GM19397 (cell line): ENCODE data around the gene ALPK3.

Experiments
- ATAC-seq: cut with Tn5 transposase; IDR thresholded peaks from one replicate; pipeline ENCODE4 v1.9.1; 2021; ENCODE audit warnings: mild to moderate bottlenecking, moderate library complexity; ENCODE audit not compliant: unreplicated experiment

Gene ALPK3

DNA sequence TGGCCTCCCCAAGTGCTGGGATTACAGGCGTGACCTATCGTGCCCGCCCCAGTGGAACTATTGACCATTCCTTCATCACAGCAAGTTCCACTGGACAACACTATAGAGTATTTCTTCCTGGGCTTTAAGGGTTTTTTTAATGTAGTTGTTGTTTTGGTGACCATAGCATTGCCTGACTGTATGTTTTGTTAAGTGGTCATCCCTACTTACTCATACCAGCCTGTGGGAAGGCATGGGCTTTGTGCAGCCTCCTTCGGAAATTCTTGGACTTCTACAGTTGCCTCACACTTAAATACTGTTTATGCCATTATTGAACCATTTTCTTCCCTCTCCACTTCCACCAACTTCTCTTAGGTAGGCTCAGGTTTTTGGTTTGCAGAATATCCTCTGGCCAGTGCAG, 19.9 kb upstream of the ALPK3 start:
- no peak for ATAC-seq

DNA sequence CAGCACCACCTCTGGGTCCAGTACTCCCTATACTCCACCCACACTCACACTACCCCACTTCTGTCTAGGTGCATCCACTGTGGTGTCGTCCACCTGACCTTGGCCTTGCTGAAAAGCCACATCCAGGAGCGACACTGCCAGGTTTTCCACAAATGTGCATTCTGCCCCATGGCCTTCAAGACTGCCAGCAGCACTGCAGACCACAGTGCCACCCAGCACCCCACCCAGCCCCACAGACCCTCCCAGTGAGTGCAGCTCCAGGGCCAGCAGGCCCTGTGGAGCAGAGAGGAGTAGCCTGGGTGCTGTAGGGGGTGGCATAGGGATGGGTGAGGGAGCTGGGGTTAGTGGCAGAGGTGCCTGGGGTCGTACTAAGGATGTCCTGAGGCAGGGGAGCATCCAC, 19.4 kb upstream of the ALPK3 start:
- ATAC-seq, result no peak

DNA sequence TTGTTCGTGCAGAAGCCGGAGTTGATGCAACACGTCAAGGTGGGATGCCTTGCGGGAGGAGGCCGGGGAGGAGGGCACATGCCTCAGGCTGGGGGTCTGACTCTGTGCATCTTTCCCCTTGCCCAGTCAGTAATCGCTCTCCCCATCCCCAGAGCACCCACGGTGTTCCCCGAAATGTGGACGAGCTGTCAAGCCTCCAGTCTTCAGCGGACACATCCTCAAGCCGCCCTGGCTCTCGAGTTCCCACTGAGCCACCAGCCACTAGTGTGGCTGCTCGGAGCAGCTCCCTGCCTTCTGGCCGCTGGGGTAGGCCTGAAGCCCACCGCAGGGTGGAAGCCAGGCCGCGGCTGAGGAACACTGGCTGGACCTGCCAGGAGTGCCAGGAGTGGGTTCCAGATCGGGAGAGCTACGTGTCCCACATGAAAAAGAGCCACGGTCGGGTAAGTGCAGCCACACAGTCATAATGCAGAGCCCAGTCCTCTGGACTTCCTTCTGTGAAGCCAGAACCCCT, 18.7 kb upstream of the ALPK3 start:
- ATAC-seq, result no peak

DNA sequence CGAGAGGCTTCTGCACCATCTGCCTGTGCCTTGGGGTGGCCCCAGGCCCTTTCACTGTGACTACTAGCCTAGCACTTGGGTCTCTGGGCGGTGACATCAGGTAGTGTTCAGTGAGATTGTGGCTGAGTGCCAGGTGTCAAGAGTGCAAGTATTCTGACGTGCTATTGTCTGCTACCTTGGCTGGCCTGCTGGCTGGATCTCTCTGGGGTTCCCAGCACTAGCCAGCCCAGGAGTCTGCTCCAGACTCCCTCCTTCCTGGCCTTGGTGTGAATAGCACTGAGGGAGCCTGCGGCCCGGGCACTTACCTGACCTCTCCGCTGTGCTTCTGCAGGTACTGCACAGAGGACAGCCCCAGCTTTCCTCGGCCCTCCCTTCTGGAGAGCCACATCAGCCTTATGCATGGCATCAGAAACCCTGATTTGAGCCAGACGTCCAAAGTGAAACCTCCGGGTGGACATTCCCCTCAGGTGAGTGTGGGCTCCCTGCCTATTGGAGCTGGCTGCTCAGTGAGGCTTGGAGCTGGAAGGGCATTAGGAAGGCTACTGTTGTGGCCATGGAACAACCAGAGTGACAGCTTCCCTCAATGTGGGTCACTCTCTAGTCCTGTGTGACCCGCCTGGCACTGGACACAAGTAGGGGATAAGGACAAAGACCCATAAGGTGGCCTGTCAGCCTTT, 17.5 kb upstream of the ALPK3 start:
- no peak for ATAC-seq

DNA sequence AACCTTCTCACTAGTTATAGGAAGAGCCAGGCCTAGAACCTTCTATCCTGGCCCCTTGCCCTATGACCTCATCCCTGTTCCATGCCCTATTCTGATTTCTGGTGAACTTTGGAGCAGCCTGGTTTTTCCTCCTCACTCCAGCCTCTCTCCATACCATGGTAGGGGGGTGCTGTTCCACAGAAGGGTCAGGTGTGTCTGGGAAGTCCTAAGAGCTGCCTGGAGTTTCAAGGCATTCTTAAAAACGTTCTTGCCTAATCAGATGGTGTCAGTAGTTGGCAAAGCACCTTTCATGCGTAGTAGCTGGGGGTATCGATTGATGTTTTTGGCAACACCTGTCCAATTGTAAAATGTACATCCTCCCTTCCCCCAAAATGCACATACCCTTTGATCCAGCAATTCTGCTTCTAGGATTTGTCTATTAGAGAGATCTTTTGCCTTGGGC, 16.8 kb upstream of the ALPK3 start:
- no peak for ATAC-seq

DNA sequence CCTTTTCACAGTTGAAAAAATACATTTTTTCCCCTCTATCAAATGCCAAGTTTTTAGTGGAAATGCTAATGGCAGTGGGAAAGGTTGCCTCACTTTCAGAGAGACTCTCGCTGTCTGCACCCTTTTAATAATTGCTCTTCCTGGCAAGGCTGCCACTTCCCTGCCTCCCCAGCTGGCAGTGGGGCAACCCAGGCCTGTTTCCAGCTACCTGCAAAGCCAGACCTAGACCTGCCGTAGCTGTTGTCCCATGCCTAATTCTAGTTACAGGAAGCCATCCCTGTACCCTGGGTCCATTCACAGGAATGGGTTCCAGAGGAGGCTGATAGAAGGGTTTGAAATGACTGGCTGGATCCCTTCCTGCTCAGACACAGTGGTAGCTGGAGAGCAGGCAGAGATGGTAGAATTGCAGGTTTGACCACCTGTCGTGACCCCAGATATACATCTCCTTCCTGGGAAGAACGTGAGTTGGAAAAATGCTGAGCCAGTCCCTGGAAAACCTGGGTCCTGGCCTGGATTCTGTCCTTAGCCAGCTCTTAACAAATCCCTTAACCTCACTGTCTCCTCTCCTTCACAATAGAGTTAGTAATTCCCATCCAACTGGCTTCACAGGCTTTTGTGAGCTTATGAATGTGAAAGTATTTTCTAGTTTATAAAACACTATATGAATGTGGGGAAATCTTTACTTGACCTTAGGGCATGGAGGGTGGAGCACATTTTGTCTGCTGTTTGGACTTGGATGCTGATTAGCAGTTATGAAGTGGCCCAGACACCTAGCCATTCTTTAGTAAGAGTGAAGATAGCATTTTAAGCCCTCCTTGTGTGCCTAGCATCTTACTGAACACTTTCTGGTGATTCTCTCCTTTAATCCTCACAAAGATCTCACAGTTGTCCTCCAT, 12.9 kb upstream of the ALPK3 start:
- no peak for ATAC-seq

DNA sequence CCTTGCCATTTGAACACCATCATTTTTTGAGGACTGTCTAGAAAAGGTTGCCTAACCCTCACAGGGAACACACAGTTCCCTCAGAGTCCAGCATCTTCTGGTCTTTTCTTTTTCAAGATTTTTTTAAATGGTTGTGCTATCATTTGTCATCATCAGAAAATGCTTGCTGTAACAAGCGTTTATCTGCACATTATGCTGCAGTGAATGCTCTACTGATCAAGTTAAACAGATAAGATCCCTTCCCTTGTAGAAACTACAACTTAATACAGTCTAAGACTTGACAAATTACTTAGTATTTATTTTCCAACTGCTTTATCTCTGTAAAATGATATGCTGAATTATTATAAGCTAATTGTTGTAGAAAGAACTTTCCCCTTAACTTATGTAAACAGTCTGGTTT, 11.9 kb upstream of the ALPK3 start:
- ATAC-seq, result no peak

DNA sequence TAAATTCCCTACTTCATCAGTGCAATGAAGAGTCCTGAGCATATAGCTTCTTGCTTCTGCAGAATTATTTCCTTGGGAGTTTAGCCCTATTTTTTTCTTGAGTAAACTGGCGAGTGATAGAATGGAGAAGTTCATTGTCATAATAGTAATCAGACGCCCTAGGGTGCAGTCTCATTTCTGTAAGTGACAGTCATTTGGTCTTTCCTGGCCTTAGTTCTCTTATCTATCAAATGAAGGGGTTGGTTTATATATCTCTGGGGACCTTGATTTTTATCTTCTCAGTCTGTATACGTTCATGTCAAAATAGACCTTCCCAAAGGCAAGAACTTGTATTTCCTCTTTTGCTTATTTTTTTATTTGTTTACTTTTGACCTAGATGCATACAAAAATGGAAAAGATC, 9.9 kb upstream of the ALPK3 start:
- ATAC-seq, result no peak

DNA sequence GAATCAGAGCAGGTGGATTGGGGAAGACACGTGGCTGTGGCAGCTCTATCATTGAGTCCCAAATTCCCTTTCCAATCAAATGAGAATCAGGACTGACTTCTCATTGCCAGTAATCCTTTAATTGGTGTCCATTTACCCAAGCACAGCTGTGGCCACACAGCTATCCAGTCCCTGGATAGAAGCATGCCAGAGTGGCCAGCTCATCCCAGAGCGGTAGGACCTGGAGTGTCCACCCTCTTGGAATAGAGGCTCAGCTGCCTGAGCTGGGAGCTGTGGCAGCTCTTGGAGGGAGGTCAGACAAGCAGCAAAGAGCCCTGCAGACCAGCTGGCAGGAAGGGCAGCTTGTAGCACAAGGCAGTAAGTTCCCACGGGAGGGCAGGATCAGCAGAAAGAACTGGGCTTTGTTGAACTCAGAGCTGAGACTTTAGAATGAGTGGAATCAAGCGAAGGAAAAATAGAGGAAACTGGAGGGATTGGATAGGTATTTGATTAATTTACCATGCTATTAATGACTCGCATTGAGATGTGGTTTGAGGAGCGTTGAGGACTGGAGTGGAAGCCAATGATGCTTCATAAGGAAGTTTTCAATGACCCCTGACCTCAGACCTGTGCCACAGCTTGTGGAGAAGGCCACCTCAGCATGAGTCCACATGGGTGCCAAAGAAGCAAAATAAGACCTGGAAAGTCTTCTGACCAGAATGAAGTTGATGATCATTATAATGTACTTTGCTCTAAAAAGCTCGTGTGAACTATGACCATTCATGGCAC, 6.9 kb upstream of the ALPK3 start:
- ATAC-seq, result no peak

DNA sequence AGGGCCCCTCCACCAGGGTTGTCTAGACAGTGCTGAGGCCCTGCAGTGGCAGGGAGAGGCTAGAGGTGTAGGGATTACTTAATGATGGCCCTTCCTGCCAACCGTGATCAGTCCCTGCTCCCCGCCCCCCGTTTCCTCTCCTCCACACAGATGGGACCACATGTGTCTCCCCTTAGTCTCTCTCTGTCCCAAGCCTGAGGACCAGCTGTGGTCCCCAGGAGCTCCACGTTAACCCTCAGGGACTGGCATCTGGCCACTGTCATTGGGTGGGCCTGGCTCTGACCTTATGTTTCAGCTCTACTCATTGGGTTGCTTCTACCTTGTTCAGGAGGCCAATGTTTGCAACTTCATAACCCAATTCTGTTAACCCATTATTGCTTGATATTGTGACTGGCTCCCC, 6.0 kb upstream of the ALPK3 start:
- no peak for ATAC-seq

DNA sequence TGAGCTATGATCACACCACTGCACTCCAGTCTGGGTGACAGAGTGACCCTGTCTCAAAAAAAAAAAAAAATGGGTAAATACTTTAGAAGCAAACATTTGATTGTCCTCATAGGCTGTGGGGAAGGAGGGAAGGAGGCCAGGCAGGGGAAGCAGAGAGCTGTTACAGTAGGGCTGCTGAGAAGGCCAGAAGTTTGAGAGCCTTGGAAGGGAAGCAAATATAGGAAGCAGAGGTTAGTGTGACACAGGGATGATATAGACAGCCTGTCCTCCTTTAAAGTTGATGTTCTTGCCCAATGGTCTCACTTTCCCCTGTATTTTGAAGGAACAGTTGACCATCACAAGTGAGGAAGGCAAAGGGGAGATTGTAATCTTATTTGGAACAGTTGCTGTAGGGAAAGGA, 5.3 kb upstream of the ALPK3 start:
- no peak for ATAC-seq

DNA sequence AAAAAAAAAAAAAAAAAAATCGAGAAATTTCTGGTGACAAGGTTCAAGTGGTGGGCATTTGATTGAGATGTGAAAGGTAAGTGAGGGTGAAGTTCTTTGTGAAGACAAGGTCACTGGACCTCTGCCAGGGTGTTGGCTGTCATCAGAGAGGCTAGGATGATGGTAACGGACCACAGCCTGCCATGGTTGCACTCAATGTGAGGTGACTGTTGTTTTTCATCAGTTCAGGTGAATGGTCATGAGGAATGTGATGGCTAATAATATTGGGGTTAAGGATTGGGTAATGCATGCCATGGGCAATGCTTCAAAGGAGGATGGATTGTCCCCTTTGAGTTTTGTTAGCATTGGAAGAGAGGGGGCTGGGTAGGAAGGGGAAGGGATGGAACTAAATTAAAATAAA, 4.3 kb upstream of the ALPK3 start:
- ATAC-seq, result no peak

DNA sequence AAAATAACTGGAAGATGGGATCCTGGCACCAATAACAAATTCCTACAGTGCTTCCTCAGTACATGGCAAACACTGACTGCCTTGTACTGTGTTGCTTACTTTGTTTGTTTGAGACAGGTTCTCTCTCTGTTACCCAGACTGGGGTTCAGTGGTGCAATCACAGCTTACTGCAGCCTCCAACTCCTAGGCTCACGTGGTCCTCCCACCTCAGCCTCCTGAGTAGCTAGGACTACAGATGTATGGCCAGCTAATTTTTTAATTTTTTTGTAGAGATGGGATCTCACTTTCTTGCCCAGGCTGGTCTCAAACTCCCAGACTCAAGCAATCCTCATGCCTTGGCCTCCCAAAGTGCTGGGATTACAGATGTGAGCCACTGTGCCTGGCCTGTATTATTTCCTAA, 3.7 kb upstream of the ALPK3 start:
- no peak for ATAC-seq

DNA sequence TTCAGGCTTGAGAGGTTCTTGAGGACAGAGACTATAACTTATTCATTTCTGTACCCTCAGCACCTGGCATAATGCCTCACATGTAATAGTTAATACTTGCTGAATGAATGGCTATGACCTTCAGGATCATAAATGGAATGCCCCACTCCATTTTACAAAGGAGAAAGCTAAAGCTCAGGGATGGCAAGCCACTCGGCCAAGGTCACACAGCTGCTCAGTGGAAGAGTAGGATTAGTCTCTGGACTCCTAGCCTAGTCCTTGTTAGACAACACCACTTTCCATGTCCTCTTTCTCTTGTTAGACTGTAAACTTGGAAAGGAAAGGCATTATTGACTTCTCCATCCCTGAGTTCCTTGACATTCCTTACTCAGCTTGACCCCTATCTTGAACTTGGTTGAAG, 3.2 kb upstream of the ALPK3 start:
- ATAC-seq, result no peak

DNA sequence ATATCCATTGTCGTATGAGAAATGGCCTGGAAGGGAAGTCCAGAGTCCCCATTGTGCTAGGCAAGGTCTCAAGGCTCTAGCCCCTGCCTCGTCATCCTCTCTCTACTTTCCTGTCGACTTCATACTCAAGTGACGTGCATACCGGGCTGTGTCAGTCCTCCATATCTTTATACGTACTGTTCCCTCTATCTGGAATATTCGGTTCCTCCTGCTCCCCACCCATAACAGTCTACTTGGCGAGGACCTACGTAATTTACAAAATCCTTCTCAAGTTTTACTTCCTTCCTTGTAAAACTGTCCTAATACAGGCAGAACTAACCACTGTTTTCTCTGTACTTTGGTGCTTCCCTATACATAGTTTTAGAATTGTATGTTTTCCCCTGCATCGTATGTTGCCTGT, 2.2 kb upstream of the ALPK3 start:
- no peak for ATAC-seq

DNA sequence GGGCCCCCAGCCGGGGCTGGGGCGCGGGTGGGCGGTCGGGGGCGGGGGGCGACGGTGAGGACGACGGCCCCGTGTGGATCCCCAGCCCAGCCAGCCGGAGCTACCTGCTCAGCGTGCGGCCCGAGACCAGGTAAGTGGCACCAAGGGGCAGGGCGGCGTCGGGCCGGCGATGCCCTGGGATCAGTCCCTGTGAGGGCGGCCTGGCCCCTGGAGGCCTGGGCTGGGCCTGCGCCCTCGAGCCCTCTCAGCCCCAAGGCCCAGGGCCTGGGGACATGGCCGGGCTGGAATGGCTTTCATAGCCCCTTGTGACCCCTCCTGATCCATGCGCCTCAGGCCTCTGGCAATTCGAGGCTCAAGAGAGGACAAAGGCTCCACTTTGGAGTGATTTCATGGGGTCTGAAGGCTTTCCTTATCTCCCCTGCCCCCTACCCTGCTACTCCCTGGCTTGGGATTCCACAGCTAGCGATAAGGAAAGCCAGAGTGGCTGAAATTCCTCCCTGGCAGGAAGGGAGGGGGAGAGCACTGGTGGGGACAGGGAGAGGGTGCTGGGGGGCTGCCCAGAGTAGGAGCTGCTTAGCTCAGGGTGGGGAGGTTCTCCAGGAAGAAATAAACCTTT, 418 bp downstream of the ALPK3 start:
- no peak for ATAC-seq

DNA sequence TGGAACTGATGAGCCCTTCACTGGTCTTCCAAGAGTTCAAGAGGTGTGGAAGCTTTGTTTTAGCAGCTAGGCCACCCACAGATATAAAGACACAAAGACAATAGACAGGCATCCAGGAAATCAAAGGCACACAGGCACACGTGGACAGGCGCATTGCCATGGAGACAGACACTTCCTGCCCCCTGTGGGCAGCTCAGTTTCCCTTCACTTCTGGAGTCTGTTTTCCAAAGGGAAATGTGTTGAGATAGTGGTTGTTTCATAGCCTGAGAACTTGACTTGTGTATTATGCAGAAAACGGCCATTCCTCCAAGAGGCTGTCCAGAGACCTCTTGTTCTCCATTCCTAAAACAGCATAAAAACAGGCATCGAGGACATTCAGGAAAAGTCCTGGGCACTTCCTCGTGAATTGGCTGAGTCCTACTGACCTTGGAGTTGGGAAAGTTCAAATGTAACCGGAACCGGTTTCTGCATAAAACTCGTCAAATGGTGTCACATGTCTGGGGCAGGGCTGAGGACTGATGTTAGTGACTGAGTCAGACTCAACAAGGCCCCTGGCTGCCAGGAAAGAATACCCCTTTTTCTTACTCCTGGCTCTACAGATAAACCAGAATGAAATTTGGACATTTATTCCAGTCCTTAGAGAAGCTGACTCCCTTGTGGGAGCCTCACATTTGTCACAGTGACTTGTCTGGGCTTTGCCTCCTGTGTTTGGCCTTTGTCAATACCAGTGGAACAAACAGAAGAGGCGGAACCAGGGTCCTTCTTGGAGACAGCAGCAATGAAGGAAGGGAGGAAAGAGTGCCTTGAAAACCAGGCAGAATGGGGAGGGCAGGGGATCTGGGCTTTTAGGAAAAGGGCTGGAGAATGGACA, 1.3 kb downstream of the ALPK3 start:
- no peak for ATAC-seq

DNA sequence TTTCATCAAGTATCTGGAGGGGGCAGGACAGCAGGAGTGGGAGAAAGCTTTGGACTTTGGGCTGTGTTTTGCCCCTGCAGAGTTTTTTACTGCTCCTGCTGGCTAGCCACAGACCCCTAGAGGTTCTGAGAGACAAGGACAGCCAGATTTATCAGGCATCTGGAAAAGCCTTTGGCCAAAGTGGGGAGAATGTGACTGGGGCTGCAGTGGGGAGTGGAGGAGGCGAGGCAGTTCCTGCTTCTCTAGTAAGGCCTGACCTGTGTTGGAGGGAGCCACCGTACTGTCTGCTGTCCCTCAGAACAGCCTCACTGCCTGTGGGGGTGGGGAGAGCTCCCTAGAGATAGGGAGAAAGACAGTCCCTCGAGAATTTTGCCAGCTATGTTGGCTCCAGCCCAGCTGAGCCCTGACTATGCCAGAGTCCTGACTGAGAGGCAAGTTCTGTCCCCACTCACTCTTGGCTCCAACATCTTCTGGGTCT, 2.2 kb downstream of the ALPK3 start:
- no peak for ATAC-seq

DNA sequence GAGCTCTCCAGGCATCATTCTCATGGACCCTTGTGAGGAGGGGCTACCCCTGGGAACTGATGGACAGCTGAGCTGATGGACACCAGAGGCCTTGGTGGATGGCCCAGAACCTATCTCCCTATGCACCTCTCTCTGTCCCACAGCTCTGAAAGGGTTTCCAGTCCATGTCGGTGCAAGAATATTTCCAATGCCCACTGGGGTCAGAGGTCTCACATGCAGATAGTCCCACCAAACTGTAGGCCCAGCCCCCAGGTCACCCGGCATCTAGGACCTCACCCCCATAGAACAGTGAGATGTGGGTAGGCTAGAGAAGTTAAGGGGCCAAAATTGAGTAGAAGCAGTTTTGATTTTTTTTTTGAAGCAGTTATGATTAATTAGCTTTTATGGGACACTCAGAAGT, 2.6 kb downstream of the ALPK3 start:
- no peak for ATAC-seq

DNA sequence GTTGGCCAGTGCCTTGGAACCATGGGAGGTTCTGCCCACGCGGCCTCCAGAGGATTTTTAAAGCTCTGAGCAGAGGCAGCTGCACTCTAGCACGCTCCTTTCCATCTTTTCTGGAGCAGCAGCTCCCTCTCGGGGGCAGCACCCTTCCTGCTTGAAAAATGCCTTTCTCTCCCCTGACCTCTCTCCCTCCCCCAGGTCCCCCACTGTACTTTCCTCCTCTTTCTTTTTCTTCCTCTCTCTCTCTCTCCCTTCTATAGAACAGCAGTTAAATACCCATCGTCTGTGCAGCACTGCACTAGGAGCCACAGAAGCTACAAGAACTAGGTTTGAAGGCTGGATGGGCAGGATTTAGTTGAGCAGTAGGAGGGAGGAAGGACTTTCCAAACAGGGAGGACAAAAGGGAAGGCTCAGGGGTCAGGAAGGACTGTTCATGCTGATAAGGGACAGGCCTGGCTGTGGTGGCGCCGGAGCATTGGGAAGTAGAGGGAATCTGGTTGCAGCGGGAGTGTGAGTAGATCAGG, 4.4 kb downstream of the ALPK3 start:
- ATAC-seq, result no peak
